IMR-90 (cell line): Measurements from ENCODE around the gene PLA2G2D.

Experiments used
- BHLHE40 ChIP-seq: fragments of 150-350 bp; IDR thresholded peaks from 2 replicates; pipeline ENCODE4 v1.6.1; 2016; ENCODE audit warnings: mild to moderate bottlenecking, low read depth, low read length
- CEBPB ChIP-seq: IDR thresholded peaks from 2 replicates; pipeline ENCODE4 v1.6.1; 2012; ENCODE audit warnings: low read depth, low read length, improper control_type of control experiment
- CHD1 ChIP-seq: IDR thresholded peaks from 2 replicates; pipeline ENCODE4 v1.6.1; 2012; ENCODE audit warnings: low read depth, low read length, improper control_type of control experiment
- MAFK ChIP-seq: IDR thresholded peaks from 2 replicates; pipeline ENCODE4 v1.6.1; 2012; ENCODE audit warnings: low read depth, low read length, improper control_type of control experiment
- MXI1 ChIP-seq: IDR thresholded peaks from 2 replicates; pipeline ENCODE4 v1.6.1; 2012; ENCODE audit warnings: low read depth, mild to moderate bottlenecking, low read length, moderate library complexity, borderline replicate concordance
- POLR2A ChIP-seq: IDR thresholded peaks from 2 replicates; pipeline ENCODE4 v1.6.1; 2012; ENCODE audit warnings: mild to moderate bottlenecking, low read depth, low read length
- RAD21 ChIP-seq: IDR thresholded peaks from 2 replicates; pipeline ENCODE4 v1.6.1; 2012; ENCODE audit warnings: low read length, improper control_type of control experiment
- RFX5 ChIP-seq: IDR thresholded peaks from 2 replicates; pipeline ENCODE4 v1.8.0; 2012; ENCODE audit warnings: low read depth, mild to moderate bottlenecking, low read length, moderate library complexity
- TF ChIP-seq, protein P1 (sequence below): fragments of 150-350 bp; IDR thresholded peaks from 2 replicates; pipeline ENCODE4 v1.6.1; 2017; ENCODE audit warnings: mild to moderate bottlenecking, antibody characterized with exemption, low read length, low read depth
- TF ChIP-seq, protein P2 (sequence below): conservative IDR thresholded peaks from 2 replicates; pipeline ENCODE4 v1.5.1; 2012; ENCODE audit warnings: mild to moderate bottlenecking, low read depth, low read length, improper control_type of control experiment

- TF ChIP-seq, protein P1, sequence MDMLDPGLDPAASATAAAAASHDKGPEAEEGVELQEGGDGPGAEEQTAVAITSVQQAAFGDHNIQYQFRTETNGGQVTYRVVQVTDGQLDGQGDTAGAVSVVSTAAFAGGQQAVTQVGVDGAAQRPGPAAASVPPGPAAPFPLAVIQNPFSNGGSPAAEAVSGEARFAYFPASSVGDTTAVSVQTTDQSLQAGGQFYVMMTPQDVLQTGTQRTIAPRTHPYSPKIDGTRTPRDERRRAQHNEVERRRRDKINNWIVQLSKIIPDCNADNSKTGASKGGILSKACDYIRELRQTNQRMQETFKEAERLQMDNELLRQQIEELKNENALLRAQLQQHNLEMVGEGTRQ, result no peak
- TF ChIP-seq, protein P2, sequence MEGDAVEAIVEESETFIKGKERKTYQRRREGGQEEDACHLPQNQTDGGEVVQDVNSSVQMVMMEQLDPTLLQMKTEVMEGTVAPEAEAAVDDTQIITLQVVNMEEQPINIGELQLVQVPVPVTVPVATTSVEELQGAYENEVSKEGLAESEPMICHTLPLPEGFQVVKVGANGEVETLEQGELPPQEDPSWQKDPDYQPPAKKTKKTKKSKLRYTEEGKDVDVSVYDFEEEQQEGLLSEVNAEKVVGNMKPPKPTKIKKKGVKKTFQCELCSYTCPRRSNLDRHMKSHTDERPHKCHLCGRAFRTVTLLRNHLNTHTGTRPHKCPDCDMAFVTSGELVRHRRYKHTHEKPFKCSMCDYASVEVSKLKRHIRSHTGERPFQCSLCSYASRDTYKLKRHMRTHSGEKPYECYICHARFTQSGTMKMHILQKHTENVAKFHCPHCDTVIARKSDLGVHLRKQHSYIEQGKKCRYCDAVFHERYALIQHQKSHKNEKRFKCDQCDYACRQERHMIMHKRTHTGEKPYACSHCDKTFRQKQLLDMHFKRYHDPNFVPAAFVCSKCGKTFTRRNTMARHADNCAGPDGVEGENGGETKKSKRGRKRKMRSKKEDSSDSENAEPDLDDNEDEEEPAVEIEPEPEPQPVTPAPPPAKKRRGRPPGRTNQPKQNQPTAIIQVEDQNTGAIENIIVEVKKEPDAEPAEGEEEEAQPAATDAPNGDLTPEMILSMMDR, result no peak
- no peak for TF ChIP-seq POLR2A
- no peak for TF ChIP-seq RAD21
- TF ChIP-seq MAFK, result no peak
- TF ChIP-seq RFX5, result no peak
- no peak for TF ChIP-seq BHLHE40
- no peak for TF ChIP-seq CEBPB
- TF ChIP-seq CHD1, result no peak
- TF ChIP-seq MXI1, result no peak
These were observed 29.2 kb downstream of the PLA2G2D start for GRCh38 chr1:20090119-20090518.
